ENCODE measurements around the gene NDUFC1.

NDUFC1 gene

DNA sequence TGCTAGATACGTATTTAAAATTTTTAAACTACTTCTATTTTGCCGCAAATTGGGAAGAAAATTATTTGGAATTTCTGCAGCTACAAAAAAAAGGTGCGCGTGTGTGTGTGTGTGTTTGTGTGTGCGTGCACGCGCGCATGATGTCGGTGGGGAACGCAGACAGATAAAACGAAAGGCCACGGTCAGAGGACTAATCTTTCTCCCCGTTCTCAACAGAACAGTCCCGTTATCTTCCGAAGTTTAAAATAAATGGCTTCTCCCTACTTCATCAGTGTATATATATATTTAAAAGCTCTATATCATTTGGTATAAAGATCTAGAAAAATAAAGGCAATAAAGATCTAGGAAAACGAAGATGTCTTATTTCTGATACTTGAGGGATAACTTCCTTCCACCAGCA, 23.8 kb downstream of the NDUFC1 start:
- H3K27ac ChIP-seq (ENCODE audit: poor library complexity, severe bottlenecking): no peak overlapping the region
- DNase-seq (ENCODE audit: low spot score) (no peak), ATAC-seq (ENCODE audit: low read depth) (no peak)
- TF ChIP-seq, protein P1, sequence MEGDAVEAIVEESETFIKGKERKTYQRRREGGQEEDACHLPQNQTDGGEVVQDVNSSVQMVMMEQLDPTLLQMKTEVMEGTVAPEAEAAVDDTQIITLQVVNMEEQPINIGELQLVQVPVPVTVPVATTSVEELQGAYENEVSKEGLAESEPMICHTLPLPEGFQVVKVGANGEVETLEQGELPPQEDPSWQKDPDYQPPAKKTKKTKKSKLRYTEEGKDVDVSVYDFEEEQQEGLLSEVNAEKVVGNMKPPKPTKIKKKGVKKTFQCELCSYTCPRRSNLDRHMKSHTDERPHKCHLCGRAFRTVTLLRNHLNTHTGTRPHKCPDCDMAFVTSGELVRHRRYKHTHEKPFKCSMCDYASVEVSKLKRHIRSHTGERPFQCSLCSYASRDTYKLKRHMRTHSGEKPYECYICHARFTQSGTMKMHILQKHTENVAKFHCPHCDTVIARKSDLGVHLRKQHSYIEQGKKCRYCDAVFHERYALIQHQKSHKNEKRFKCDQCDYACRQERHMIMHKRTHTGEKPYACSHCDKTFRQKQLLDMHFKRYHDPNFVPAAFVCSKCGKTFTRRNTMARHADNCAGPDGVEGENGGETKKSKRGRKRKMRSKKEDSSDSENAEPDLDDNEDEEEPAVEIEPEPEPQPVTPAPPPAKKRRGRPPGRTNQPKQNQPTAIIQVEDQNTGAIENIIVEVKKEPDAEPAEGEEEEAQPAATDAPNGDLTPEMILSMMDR (IDR thresholded peaks at IDR 0.05; ENCODE audit: poor library complexity, severe bottlenecking): no peak
- no peaks in the 10 kb centered on the region for H3K9me3 ChIP-seq (ENCODE audit: severe bottlenecking)
- H3K4me1 ChIP-seq (ENCODE audit: insufficient read depth, poor library complexity, severe bottlenecking): no peaks in the 10 kb centered on the region
- no peak overlapping the region for H3K4me3 ChIP-seq (ENCODE audit: severe bottlenecking)
- no peaks in the 10 kb centered on the region for H3K36me3 ChIP-seq (ENCODE audit: low read depth)
- H3K27me3 ChIP-seq (ENCODE audit: insufficient read depth, poor library complexity, severe bottlenecking): no peaks in the 10 kb centered on the region

DNA sequence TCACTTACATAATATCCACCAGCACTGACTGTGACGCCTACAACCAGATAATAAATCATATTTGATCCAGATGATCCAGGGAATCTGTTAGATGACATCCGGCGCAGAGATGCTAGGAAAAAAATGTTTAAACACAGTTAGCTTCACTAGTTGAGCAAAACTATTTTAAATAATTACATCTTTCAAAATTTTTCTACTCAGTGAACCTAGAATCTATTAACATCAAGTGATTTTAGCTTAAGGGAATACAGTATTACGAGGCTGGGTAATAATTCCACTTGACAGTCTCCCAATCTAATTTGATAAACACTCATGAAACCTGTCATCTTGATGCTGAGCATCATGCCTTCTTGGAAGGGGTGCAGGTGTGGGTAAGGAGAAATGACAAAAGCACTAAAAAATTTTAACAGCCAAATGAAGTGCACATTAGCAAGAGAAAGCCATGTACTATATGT, 27.0 kb downstream of the NDUFC1 start:
- H3K36me3 ChIP-seq (ENCODE audit: low read depth): no peaks in the 10 kb centered on the region
- TF ChIP-seq, protein P1 (IDR thresholded peaks at IDR 0.05; ENCODE audit: poor library complexity, severe bottlenecking): no peak
- H3K4me3 ChIP-seq (ENCODE audit: severe bottlenecking): no peak overlapping the region
- no peaks in the 10 kb centered on the region for H3K4me1 ChIP-seq (ENCODE audit: insufficient read depth, poor library complexity, severe bottlenecking)
- no peak for ATAC-seq (ENCODE audit: low read depth)
- H3K27me3 ChIP-seq (ENCODE audit: insufficient read depth, poor library complexity, severe bottlenecking): no peaks in the 10 kb centered on the region
- no peak for DNase-seq (ENCODE audit: low spot score)
- no peak overlapping the region for H3K27ac ChIP-seq (ENCODE audit: poor library complexity, severe bottlenecking)
- H3K9me3 ChIP-seq (ENCODE audit: severe bottlenecking): no peaks in the 10 kb centered on the region

DNA sequence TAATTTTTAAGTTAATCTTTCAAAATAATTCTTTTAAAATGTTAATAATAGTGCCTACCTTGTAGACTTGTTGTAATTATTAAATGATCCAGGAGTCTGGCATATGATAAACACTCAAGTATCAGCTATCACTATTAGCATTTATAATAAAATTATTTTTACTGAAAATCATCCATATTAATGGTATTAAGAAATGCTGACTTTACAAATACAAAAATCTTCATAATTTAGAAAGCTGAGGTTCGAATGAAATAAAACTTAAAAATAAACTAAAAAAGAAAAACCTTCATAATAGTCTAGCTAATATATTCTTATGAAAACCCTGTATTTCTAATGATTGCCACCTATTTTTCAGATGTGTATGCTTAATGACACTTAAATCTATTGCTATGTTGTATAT, 27.5 kb downstream of the NDUFC1 start:
- H3K27ac ChIP-seq (ENCODE audit: poor library complexity, severe bottlenecking): no peak overlapping the region
- TF ChIP-seq, protein P1 (IDR thresholded peaks at IDR 0.05; ENCODE audit: poor library complexity, severe bottlenecking): no peak
- H3K4me1 ChIP-seq (ENCODE audit: insufficient read depth, poor library complexity, severe bottlenecking): no peaks in the 10 kb centered on the region
- H3K4me3 ChIP-seq (ENCODE audit: severe bottlenecking): no peak overlapping the region
- no peaks in the 10 kb centered on the region for H3K9me3 ChIP-seq (ENCODE audit: severe bottlenecking)
- H3K36me3 ChIP-seq (ENCODE audit: low read depth): no peaks in the 10 kb centered on the region
- H3K27me3 ChIP-seq (ENCODE audit: insufficient read depth, poor library complexity, severe bottlenecking): no peaks in the 10 kb centered on the region
- DNase-seq (ENCODE audit: low spot score) (no peak), ATAC-seq (ENCODE audit: low read depth) (no peak)

DNA sequence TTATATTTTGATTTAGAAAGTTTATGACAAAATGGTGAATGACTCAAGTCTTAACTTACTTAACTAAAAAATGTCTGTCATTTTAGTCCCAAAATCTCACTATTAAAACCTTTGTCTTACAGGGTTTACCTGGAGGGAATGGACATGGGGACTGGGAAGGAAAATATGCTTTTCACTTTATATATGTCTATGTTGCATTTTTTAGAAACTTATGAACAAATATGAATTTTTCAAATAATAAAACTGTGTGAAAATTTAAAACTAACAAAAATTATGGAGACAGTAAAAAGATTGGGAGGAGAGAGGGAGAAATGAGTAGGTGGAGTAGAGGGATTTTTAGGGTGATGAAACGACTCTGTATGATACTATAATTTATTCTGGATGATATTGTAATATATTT, 28.4 kb downstream of the NDUFC1 start:
- H3K27me3 ChIP-seq (ENCODE audit: insufficient read depth, poor library complexity, severe bottlenecking): no peaks in the 10 kb centered on the region
- no peak overlapping the region for H3K4me3 ChIP-seq (ENCODE audit: severe bottlenecking)
- H3K27ac ChIP-seq (ENCODE audit: poor library complexity, severe bottlenecking): no peak overlapping the region
- H3K4me1 ChIP-seq (ENCODE audit: insufficient read depth, poor library complexity, severe bottlenecking): no peaks in the 10 kb centered on the region
- ATAC-seq (ENCODE audit: low read depth): no peak
- no peak for DNase-seq (ENCODE audit: low spot score)
- H3K36me3 ChIP-seq (ENCODE audit: low read depth): no peaks in the 10 kb centered on the region
- TF ChIP-seq, protein P1 (IDR thresholded peaks at IDR 0.05; ENCODE audit: poor library complexity, severe bottlenecking): no peak
- no peaks in the 10 kb centered on the region for H3K9me3 ChIP-seq (ENCODE audit: severe bottlenecking)

DNA sequence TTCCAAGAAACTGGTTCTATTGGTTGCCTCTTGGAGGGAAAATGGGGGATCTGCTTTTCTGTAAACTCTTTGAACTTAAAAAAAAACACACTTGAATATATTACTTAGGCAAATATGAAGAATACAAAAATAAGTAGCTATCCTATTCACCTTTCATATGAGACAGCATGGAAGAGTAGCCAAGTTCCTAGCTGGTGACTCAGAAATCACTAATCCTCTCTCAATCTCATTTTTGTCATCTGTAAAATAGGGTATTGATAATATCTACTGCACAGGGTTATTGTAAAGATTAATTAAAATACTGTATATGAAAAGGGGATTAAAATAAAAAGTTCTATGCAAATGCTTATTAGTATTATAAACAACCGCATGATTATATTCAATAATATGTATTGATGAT, 35.0 kb downstream of the NDUFC1 start:
- Histone ChIP-seq H3K9me3 (ENCODE audit: severe bottlenecking) (no peaks in the 10 kb centered on the region), H3K4me1 (ENCODE audit: insufficient read depth, poor library complexity, severe bottlenecking) (peaks cover 6% of the 10 kb centered on the region), H3K27me3 (ENCODE audit: insufficient read depth, poor library complexity, severe bottlenecking) (no peaks in the 10 kb centered on the region), H3K27ac (ENCODE audit: poor library complexity, severe bottlenecking) (no peak overlapping the region), H3K4me3 (ENCODE audit: severe bottlenecking) (no peak overlapping the region), H3K36me3 (ENCODE audit: low read depth) (no peaks in the 10 kb centered on the region)
- ATAC-seq (ENCODE audit: low read depth) (peak; percentile 58; the same call in 1 of the 3 replicates), DNase-seq (ENCODE audit: low spot score) (no peak)
- TF ChIP-seq, protein P1 (IDR thresholded peaks at IDR 0.05; ENCODE audit: poor library complexity, severe bottlenecking): no peak

Data from RWPE2 (cell line).